OCI-LY3 (cell line): ENCODE measurements around the gene PTS.
A peak's percentile ranks its signal among the peaks of the same experiment; 100 is the strongest.

Experiments
- H2AFZ ChIP-seq: fragments of 200-600, 300-600 bp; shearing (Covaris generic); 2 replicates; pipeline ENCODE4 v1.6.0; 2014; ENCODE audit warnings: antibody characterized with exemption, low read depth, low read length
- H3K27ac ChIP-seq: fragments of 200-600, 300-600 bp; sonication (generic); 2 replicates; pipeline ENCODE4 v1.5.1; 2014; ENCODE audit warnings: mild to moderate bottlenecking, low read length, moderate library complexity, mixed read lengths
- H3K27me3 ChIP-seq: fragments of 200-600, 300-600 bp; sonication (generic); 2 replicates; pipeline ENCODE4 v1.6.1; 2014; ENCODE audit warnings: low read depth, low read length, mixed read lengths
- H3K36me3 ChIP-seq: fragments of 200-600, 300-600 bp; sonication (generic); replicated peaks from 2 replicates; pipeline ENCODE3; 2014; ENCODE audit warnings: low read depth, low read length, mixed read lengths
- H3K4me1 ChIP-seq: fragments of 300-600, 200-600 bp; sonication (generic); 2 replicates; pipeline ENCODE4 v1.6.1; 2014; ENCODE audit warnings: low read length, mixed read lengths
- H3K4me2 ChIP-seq: fragments of 200-600, 300-600 bp; sonication (generic); 2 replicates; pipeline ENCODE4 v1.6.1; 2014; ENCODE audit warnings: low read length, mixed read lengths
- H3K4me3 ChIP-seq: fragments of 300-600, 200-600 bp; sonication (generic); 2 replicates; pipeline ENCODE4 v1.5.1; 2014; ENCODE audit warnings: antibody characterized with exemption, mild to moderate bottlenecking, low read length, moderate library complexity
- H3K79me2 ChIP-seq: fragments of 300-600, 200-600 bp; shearing (Covaris generic); 2 replicates; pipeline ENCODE4 v1.6.1; 2014; ENCODE audit warnings: mild to moderate bottlenecking, low read length, mixed read lengths
- H3K9ac ChIP-seq: fragments of 300-600, 200-600 bp; shearing (Covaris generic); 2 replicates; pipeline ENCODE4 v1.6.0; 2014; ENCODE audit warnings: mild to moderate bottlenecking, low read length, moderate library complexity
- H3K9me3 ChIP-seq: fragments of 200-600, 300-600 bp; shearing (Covaris generic); 2 replicates; pipeline ENCODE4 v1.6.1; 2014; ENCODE audit warnings: low read length, mixed read lengths; ENCODE audit not compliant: insufficient read depth
- H4K20me1 ChIP-seq: fragments of 200-600, 300-600 bp; sonication (generic); 2 replicates; pipeline ENCODE4 v1.6.1; 2016; ENCODE audit warnings: low read length, mixed read lengths; ENCODE audit not compliant: insufficient read depth
- CTCF ChIP-seq: fragments of 200-600, 300-600 bp; sonication (generic); IDR thresholded peaks from 2 replicates; pipeline ENCODE4 v1.5.1; 2014; ENCODE audit warnings: antibody characterized with exemption, low read length, low read depth
- EZH2phosphoT487 ChIP-seq: fragments of 200-600 bp; shearing (Covaris generic); IDR thresholded peaks from 2 replicates; pipeline ENCODE4 v1.6.1; 2018; ENCODE audit warnings: antibody characterized with exemption, mixed run types, low read depth

PTS gene

GRCh38 chr11:112235750-112236390, 9.6 kb downstream of the PTS start:
- peak overlapping the region; percentile 59 for H3K27ac ChIP-seq
- TF ChIP-seq CTCF = no peak
- no peak for TF ChIP-seq EZH2phosphoT487
- H3K9ac ChIP-seq = no peak overlapping the region
- peaks cover 30% of the 10 kb centered on the region for H3K36me3 ChIP-seq
- H3K79me2 ChIP-seq = no peaks in the 10 kb centered on the region
- H3K4me2 ChIP-seq = peak overlapping the region; percentile 44
- no peaks in the 10 kb centered on the region for H3K27me3 ChIP-seq
- no peaks in the 10 kb centered on the region for H4K20me1 ChIP-seq
- no peaks in the 10 kb centered on the region for H3K9me3 ChIP-seq
- H3K4me3 ChIP-seq = peak overlapping the region; percentile 18; the same call in 1 of the 2 replicates
- peaks cover 17% of the 10 kb centered on the region for H3K4me1 ChIP-seq
- no peak overlapping the region for H2AFZ ChIP-seq

GRCh38 chr11:112237451-112237850, 11.2 kb downstream of the PTS start:
- Histone ChIP-seq H3K27ac (no peak overlapping the region), H3K27me3 (no peaks in the 10 kb centered on the region), H3K4me1 (peaks cover 17% of the 10 kb centered on the region), H3K36me3 (peaks cover 34% of the 10 kb centered on the region), H3K4me3 (no peak overlapping the region), H3K79me2 (no peaks in the 10 kb centered on the region), H4K20me1 (no peaks in the 10 kb centered on the region), H2AFZ (no peak overlapping the region), H3K9ac (no peak overlapping the region), H3K4me2 (no peak overlapping the region), H3K9me3 (no peaks in the 10 kb centered on the region)
- TF ChIP-seq EZH2phosphoT487 (no peak), CTCF (no peak)

- Histone ChIP-seq H3K27me3 (no peaks in the 10 kb centered on the region), H3K4me3 (no peak overlapping the region), H3K4me2 (no peak overlapping the region), H3K4me1 (peaks cover 17% of the 10 kb centered on the region), H2AFZ (no peak overlapping the region), H3K27ac (no peak overlapping the region), H4K20me1 (no peaks in the 10 kb centered on the region), H3K79me2 (no peaks in the 10 kb centered on the region), H3K36me3 (peaks cover 34% of the 10 kb centered on the region), H3K9me3 (no peaks in the 10 kb centered on the region), H3K9ac (no peak overlapping the region)
- TF ChIP-seq CTCF = no peak
- TF ChIP-seq EZH2phosphoT487 = no peak
Measured at GRCh38 chr11:112238041-112238440, 11.8 kb downstream of the PTS start.

- Histone ChIP-seq H2AFZ (no peak overlapping the region), H3K9ac (no peak overlapping the region)
- TF ChIP-seq CTCF (no peak), EZH2phosphoT487 (no peak)
Measured at GRCh38 chr11:112241486-112241885, 15.3 kb downstream of the PTS start.

More at GRCh38 chr11:112241486-112241885, 15.3 kb downstream of the PTS start:
- peaks cover 17% of the 10 kb centered on the region for H3K36me3 ChIP-seq
- H3K4me2 ChIP-seq = no peak overlapping the region
- peaks cover 3% of the 10 kb centered on the region for H3K4me1 ChIP-seq
- H3K79me2 ChIP-seq = no peaks in the 10 kb centered on the region
- H3K27me3 ChIP-seq = no peaks in the 10 kb centered on the region
- no peak overlapping the region for H3K27ac ChIP-seq
- no peaks in the 10 kb centered on the region for H3K9me3 ChIP-seq
- no peaks in the 10 kb centered on the region for H4K20me1 ChIP-seq
- no peak overlapping the region for H3K4me3 ChIP-seq
